A673 (cell line): ENCODE data around the gene TAF11L6. TPM values are rescaled to one million over a fixed set of nuclear protein-coding genes. Genes with fewer than 3 reads are reported as not detected.
"Not testable (repeated sequence)": the region's sequence is repeated elsewhere in the genome, so short reads cannot be mapped to it uniquely, and the experiment has no call there.

Experiments
- BruUV-seq: library from RNA; stranded (reverse); fragments of 400-500 nt; replicated peaks from 2 replicates; lab custom pipeline; 2021; lab: Mats Ljungman, UMichigan
- CTCF ChIA-PET: fragments of 300-600 bp; sonication (Branson Sonifier 250); formaldehyde crosslinking; loops from one replicate; lab custom pipeline; 2022; ENCODE audit warnings: antibody characterized with exemption; lab: Charles Lee
- POLR2A ChIA-PET: fragments of 300-600 bp; sonication (Branson Sonifier 250); formaldehyde crosslinking; loops from one replicate; lab custom pipeline; 2022; ENCODE audit warnings: antibody characterized with exemption; ENCODE audit not compliant: low non-redundant PET; lab: Charles Lee
- DNase-seq: peaks from one replicate; pipeline ENCODE4 v3.0.0-alpha.2; 2015; ENCODE audit warnings: low spot score
- H3K27ac ChIP-seq: fragments of 200-600 bp; sonication (generic); 2 replicates; pipeline ENCODE4 v1.5.1; 2016; ENCODE audit warnings: mixed run types, low read depth, mild to moderate bottlenecking, mixed read lengths, antibody characterized with exemption, low read length; ENCODE audit not compliant: poor library complexity, severe bottlenecking
- H3K27me3 ChIP-seq: fragments of 200-600 bp; sonication (generic); replicated peaks from 2 replicates; pipeline ENCODE4 v1.6.1; 2017; ENCODE audit warnings: mixed run types, low read depth, mild to moderate bottlenecking, mixed read lengths, antibody characterized with exemption, low read length; ENCODE audit not compliant: insufficient read depth, poor library complexity
- H3K36me3 ChIP-seq: fragments of 200-600 bp; sonication (generic); 2 replicates; pipeline ENCODE4 v1.6.1; 2016; ENCODE audit warnings: mixed run types, mild to moderate bottlenecking, mixed read lengths, antibody characterized with exemption, low read length; ENCODE audit not compliant: insufficient read depth, poor library complexity, severe bottlenecking
- H3K4me1 ChIP-seq: fragments of 200-600 bp; sonication (generic); 2 replicates; pipeline ENCODE4 v1.6.1; 2017; ENCODE audit warnings: mixed run types, mild to moderate bottlenecking, mixed read lengths, antibody characterized with exemption, low read length; ENCODE audit not compliant: insufficient read depth, poor library complexity, severe bottlenecking
- H3K4me3 ChIP-seq: fragments of 200-600 bp; sonication (generic); 2 replicates; pipeline ENCODE4 v1.5.1; 2016; ENCODE audit warnings: low read depth, mixed run types, mild to moderate bottlenecking, mixed read lengths, low read length; ENCODE audit not compliant: poor library complexity, severe bottlenecking
- H3K9me3 ChIP-seq: fragments of 200-600 bp; sonication (generic); 2 replicates; pipeline ENCODE4 v1.6.1; 2016; ENCODE audit warnings: mixed run types, low read depth, mild to moderate bottlenecking, mixed read lengths, antibody characterized with exemption, low read length; ENCODE audit not compliant: poor library complexity, severe bottlenecking
- EZH2 ChIP-seq: fragments of 200-600 bp; sonication (generic); IDR thresholded peaks from 2 replicates; pipeline ENCODE4 v1.6.1; 2017; ENCODE audit warnings: borderline replicate concordance, low read depth, mild to moderate bottlenecking, mixed read lengths, antibody characterized with exemption, low read length; ENCODE audit not compliant: poor library complexity, severe bottlenecking
- intact Hi-C: fragments of 100-400 bp; cut with micrococcal nuclease; formaldehyde crosslinking; loops from one replicate; pipeline ENCODE4 v1.10.0; 2022; ENCODE audit not compliant: unreplicated experiment
- total RNA-seq: library from RNA; stranded (reverse); gene quantifications from 2 replicates; pipeline ENCODE4 v1.2.3, GENCODE V29; 2021
- TF ChIP-seq, protein P1 (sequence below): fragments of 300-800, 200-600 bp; sonication (generic); conservative IDR thresholded peaks from 2 replicates; pipeline ENCODE4 v1.5.1; 2017; ENCODE audit warnings: low read depth, mild to moderate bottlenecking, antibody characterized with exemption, low read length, moderate library complexity, mixed read lengths

TAF11L6 gene
- total RNA-seq, 1 experiment from 2014 or later = not detected

DNA sequence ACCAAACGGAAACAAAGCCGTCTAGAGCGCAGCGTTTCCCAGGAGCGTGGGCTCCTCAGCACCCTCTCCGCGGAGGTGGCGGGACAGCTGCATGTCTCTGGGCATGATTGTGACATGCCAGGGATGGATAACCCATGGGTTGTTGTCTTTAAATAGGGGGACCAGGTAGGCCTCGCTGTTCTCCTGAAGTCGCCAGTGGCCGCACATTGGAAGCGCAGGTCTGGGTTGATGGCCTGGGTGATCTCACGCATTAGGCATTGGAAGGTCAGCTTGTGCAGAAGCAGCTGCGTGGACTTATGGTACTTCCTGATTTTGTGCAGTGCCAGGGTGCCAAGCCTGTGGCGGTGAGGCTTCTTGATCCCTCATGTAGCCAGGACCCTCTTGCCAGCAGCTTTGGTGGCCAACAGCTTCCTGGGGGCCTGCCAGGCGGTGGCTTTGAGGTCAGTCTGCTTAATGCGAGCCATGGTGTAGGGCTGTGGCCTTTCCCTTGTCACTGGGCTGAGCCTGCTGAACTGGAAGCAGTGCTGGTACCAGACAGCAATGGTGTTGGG lies 16.6 kb upstream of the TAF11L6 start:
- Histone ChIP-seq H3K27me3 (no peaks in the 10 kb centered on the region), H3K4me1 (no peaks in the 10 kb centered on the region), H3K27ac (no peak overlapping the region), H3K4me3 (no peak overlapping the region), H3K9me3 (no peaks in the 10 kb centered on the region), H3K36me3 (no peaks in the 10 kb centered on the region)
- BruUV-seq = no TSS peak
- ChIA-PET POLR2A (no interaction called here), CTCF (no interaction called here)
- no peak for DNase-seq
- intact Hi-C loops = no loop called here
- no peak for TF ChIP-seq EZH2
- TF ChIP-seq, protein P1, sequence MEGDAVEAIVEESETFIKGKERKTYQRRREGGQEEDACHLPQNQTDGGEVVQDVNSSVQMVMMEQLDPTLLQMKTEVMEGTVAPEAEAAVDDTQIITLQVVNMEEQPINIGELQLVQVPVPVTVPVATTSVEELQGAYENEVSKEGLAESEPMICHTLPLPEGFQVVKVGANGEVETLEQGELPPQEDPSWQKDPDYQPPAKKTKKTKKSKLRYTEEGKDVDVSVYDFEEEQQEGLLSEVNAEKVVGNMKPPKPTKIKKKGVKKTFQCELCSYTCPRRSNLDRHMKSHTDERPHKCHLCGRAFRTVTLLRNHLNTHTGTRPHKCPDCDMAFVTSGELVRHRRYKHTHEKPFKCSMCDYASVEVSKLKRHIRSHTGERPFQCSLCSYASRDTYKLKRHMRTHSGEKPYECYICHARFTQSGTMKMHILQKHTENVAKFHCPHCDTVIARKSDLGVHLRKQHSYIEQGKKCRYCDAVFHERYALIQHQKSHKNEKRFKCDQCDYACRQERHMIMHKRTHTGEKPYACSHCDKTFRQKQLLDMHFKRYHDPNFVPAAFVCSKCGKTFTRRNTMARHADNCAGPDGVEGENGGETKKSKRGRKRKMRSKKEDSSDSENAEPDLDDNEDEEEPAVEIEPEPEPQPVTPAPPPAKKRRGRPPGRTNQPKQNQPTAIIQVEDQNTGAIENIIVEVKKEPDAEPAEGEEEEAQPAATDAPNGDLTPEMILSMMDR = no peak

DNA sequence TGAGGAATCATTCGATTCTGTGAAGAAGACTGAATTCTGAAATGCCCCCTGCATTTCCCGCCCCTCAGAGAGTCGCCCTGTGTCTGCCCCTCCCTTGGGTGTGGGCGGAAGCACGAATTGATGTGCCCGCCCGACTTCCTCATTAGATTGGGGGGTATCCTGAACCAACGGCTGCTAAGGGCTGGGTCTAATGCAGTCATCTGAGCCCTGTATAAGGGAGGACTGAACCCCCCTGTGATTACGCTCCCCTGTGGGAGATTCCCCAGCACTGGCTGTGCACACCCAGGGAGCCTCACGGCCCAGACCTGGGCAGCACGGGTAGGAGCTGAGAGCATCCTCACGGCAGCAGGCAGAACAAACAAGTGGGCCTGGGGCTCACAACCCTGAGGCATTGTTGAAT lies 10.9 kb upstream of the TAF11L6 start:
- H3K4me1 ChIP-seq, H3K4me3 ChIP-seq, H3K27me3 ChIP-seq, BruUV-seq, H3K27ac ChIP-seq, H3K9me3 ChIP-seq, H3K36me3 ChIP-seq, intact Hi-C loops, DNase-seq, POLR2A ChIA-PET: not testable (repeated sequence)
- CTCF ChIA-PET = interaction anchor here (0.5 kb wide), 1 partner anchor 175 kb away, joined by 9 read pairs; no protein-coding TSS in a partner anchor

DNA sequence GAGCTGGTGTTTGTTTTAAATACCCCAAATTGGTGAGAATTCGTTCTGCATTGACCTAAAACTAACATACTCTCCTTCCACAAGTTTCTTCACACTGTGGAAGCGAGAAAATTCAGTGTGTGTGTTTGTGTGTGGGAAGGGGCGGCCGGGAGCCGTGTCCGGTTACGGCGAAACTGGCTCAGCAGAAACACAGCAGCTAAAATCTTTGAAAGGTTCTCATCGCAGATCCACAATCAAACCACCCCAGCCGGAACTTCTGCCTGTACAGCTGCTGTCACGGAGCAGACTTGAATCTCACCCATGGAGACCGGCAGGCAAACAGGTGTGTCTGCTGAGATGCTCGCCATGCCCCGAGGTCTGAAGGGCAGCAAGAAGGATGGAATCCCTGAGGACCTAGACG lies 10.4 kb upstream of the TAF11L6 start, which contains the start of gene TAF11L3:
Gene TAF11L3 (plus strand): TSS at position 301 of the 400 bp plus-strand sequence.
- CTCF ChIA-PET, BruUV-seq, DNase-seq, H3K27me3 ChIP-seq, intact Hi-C loops, H3K36me3 ChIP-seq, H3K9me3 ChIP-seq, H3K27ac ChIP-seq, POLR2A ChIA-PET, H3K4me3 ChIP-seq, H3K4me1 ChIP-seq: not testable (repeated sequence)

DNA sequence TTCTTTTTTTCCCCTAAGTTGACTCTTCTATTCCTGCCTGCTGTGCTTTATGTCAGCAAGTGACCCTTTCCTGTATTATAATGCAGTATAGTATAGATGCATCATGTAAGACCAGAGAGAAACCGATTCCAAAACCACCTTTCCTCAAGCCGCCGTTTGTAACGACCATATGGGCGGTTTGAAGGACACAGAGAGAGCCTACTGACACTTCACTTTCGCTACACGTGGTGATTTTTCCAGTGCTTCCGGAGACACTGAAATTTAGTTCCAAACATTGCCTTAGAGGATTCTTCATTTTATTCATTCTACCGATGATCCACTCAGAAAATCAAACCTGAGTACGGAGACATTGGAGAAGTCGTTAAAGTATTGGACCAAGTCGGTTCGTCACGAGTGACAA lies 9.0 kb upstream of the TAF11L6 start:
- H3K27me3 ChIP-seq, BruUV-seq, H3K4me1 ChIP-seq, H3K27ac ChIP-seq, H3K36me3 ChIP-seq, intact Hi-C loops, DNase-seq, H3K9me3 ChIP-seq, CTCF ChIA-PET, H3K4me3 ChIP-seq, POLR2A ChIA-PET: not testable (repeated sequence)

DNA sequence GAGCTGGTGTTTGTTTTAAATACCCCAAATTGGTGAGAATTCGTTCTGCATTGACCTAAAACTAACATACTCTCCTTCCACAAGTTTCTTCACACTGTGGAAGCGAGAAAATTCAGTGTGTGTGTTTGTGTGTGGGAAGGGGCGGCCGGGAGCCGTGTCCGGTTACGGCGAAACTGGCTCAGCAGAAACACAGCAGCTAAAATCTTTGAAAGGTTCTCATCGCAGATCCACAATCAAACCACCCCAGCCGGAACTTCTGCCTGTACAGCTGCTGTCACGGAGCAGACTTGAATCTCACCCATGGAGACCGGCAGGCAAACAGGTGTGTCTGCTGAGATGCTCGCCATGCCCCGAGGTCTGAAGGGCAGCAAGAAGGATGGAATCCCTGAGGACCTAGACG lies 7.0 kb upstream of the TAF11L6 start, which contains the start of gene TAF11L4:
Gene TAF11L4 (plus strand): TSS at position 301 of the 400 bp plus-strand sequence.
- H3K27ac ChIP-seq, DNase-seq, POLR2A ChIA-PET, CTCF ChIA-PET, H3K36me3 ChIP-seq, intact Hi-C loops, H3K9me3 ChIP-seq, BruUV-seq, H3K4me1 ChIP-seq, H3K4me3 ChIP-seq, H3K27me3 ChIP-seq: not testable (repeated sequence)

DNA sequence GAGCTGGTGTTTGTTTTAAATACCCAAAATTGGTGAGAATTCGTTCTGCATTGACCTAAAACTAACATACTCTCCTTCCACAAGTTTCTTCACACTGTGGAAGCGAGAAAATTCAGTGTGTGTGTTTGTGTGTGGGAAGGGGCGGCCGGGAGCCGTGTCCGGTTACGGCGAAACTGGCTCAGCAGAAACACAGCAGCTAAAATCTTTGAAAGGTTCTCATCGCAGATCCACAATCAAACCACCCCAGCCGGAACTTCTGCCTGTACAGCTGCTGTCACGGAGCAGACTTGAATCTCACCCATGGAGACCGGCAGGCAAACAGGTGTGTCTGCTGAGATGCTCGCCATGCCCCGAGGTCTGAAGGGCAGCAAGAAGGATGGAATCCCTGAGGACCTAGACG lies 3.5 kb upstream of the TAF11L6 start, which contains the start of gene TAF11L5:
Gene TAF11L5 (plus strand): TSS at position 301 of the 400 bp plus-strand sequence.
- H3K36me3 ChIP-seq, POLR2A ChIA-PET, CTCF ChIA-PET, intact Hi-C loops, H3K27me3 ChIP-seq, BruUV-seq, DNase-seq, H3K9me3 ChIP-seq, H3K27ac ChIP-seq, H3K4me1 ChIP-seq, H3K4me3 ChIP-seq: not testable (repeated sequence)

DNA sequence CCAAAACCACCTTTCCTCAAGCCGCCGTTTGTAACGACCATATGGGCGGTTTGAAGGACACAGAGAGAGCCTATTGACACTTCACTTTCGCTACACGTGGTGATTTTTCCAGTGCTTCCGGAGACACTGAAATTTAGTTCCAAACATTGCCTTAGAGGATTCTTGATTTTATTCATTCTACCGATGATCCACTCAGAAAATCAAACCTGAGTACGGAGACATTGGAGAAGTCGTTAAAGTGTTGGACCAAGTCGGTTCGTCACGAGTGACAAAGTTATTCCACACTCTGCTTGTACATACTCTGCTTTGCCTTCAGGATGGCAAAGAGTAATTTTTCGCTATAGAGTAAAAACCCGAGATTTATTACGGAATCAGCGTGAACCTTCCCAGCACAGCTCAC lies 2.0 kb upstream of the TAF11L6 start:
- peak; percentile 15 for DNase-seq
- POLR2A ChIA-PET, H3K27ac ChIP-seq, H3K36me3 ChIP-seq, BruUV-seq, H3K27me3 ChIP-seq, intact Hi-C loops, H3K9me3 ChIP-seq, H3K4me1 ChIP-seq, CTCF ChIA-PET, H3K4me3 ChIP-seq: not testable (repeated sequence)
